GM23338 (cell line): ENCODE measurements around the gene SMYD3. TPM values are rescaled to one million over a fixed set of nuclear protein-coding genes. Genes with fewer than 3 reads are reported as not detected.
A peak's percentile ranks its signal among the peaks of the same experiment; 100 is the strongest.

Experiments
- ATAC-seq: fragments of 200-7000 bp; cut with Tn5 transposase; 3 replicates; pipeline ENCODE4 v1.9.1; 2020
- DNase-seq: peaks from one replicate; pipeline ENCODE4 v3.0.0-alpha.2; 2015; ENCODE audit warnings: low spot score
- H2AFZ ChIP-seq: fragments of 200-600 bp; sonication (generic); 2 replicates; pipeline ENCODE4 v1.8.0; 2016; ENCODE audit warnings: antibody characterized with exemption, mild to moderate bottlenecking, moderate library complexity
- H3F3A ChIP-seq: fragments of 200-600 bp; sonication (generic); replicated peaks from 2 replicates; pipeline ENCODE4 v1.8.0; 2017; ENCODE audit warnings: antibody characterized with exemption, mixed run types, low read depth
- H3K27ac ChIP-seq: fragments of 200-600 bp; sonication (generic); 2 replicates; pipeline ENCODE4 v1.6.1; 2016; ENCODE audit warnings: low read depth
- H3K27me3 ChIP-seq: fragments of 200-600 bp; sonication (generic); 2 replicates; pipeline ENCODE4 v1.8.0; 2016; ENCODE audit warnings: mild to moderate bottlenecking, mixed run types, moderate library complexity; ENCODE audit not compliant: insufficient read depth
- H3K36me3 ChIP-seq: fragments of 200-600 bp; sonication (generic); 2 replicates; pipeline ENCODE4 v1.8.0; 2016; ENCODE audit warnings: mild to moderate bottlenecking; ENCODE audit not compliant: insufficient read depth
- H3K4me1 ChIP-seq: fragments of 200-600 bp; sonication (generic); 2 replicates; pipeline ENCODE4 v1.8.0; 2016; ENCODE audit warnings: mild to moderate bottlenecking, moderate library complexity; ENCODE audit not compliant: insufficient read depth
- H3K4me2 ChIP-seq: fragments of 200-600 bp; sonication (generic); 2 replicates; pipeline ENCODE4 v1.7.1; 2017; ENCODE audit warnings: mixed run types
- H3K4me3 ChIP-seq: fragments of 200-600 bp; sonication (generic); 2 replicates; pipeline ENCODE4 v1.6.1; 2016; ENCODE audit warnings: mixed run types
- H3K79me2 ChIP-seq: fragments of 200-600 bp; sonication (generic); replicated peaks from 2 replicates; pipeline ENCODE4 v1.8.0; 2017; ENCODE audit warnings: mild to moderate bottlenecking; ENCODE audit not compliant: insufficient read depth
- H3K9me2 ChIP-seq: fragments of 200-600 bp; sonication (generic); 2 replicates; pipeline ENCODE4 v1.8.0; 2017; ENCODE audit not compliant: insufficient read depth
- H4K20me1 ChIP-seq: fragments of 200-600 bp; sonication (generic); replicated peaks from 2 replicates; pipeline ENCODE4 v1.8.0; 2017; ENCODE audit warnings: mild to moderate bottlenecking; ENCODE audit not compliant: insufficient read depth
- H3K27ac Mint-ChIP-seq: 2 replicates; pipeline ENCODE4 v1.8.0; 2020; ENCODE audit warnings: inconsistent platforms, mild to moderate bottlenecking, moderate library complexity, mixed read lengths
- H3K27me3 Mint-ChIP-seq: 3 replicates; pipeline ENCODE4 v1.8.0; 2022; ENCODE audit warnings: low read depth, mild to moderate bottlenecking, moderate library complexity, mixed read lengths, inconsistent platforms; ENCODE audit not compliant: insufficient read depth, poor library complexity
- H3K36me3 Mint-ChIP-seq: 3 replicates; pipeline ENCODE4 v1.8.0; 2021; ENCODE audit warnings: low read depth, mild to moderate bottlenecking, inconsistent platforms, moderate library complexity, mixed read lengths
- H3K4me1 Mint-ChIP-seq: 3 replicates; pipeline ENCODE4 v1.8.0; 2020; ENCODE audit warnings: mild to moderate bottlenecking, inconsistent platforms, mixed read lengths
- H3K4me3 Mint-ChIP-seq: 3 replicates; pipeline ENCODE4 v1.8.0; 2021; ENCODE audit warnings: moderate library complexity, mild to moderate bottlenecking, inconsistent platforms, mixed read lengths
- H3K9me3 Mint-ChIP-seq: 3 replicates; pipeline ENCODE4 v1.8.0; 2020; ENCODE audit warnings: moderate library complexity, mild to moderate bottlenecking, inconsistent platforms, mixed read lengths
- EZH2 ChIP-seq: fragments of 200-600 bp; sonication (generic); IDR thresholded peaks from one replicate; pipeline ENCODE4 v1.8.0; 2017; ENCODE audit warnings: antibody characterized with exemption, mild to moderate bottlenecking, low read depth; ENCODE audit not compliant: unreplicated experiment
- POLR2AphosphoS5 ChIP-seq: IDR thresholded peaks from 2 replicates; pipeline ENCODE4 v1.6.1; 2016; ENCODE audit warnings: antibody characterized with exemption, low read depth
- polyA plus RNA-seq: library from polyadenylated mRNA; unstranded; fragments of >200 nt; fragmentation: Nextera tagmentation; extraction: Ambion mirVana; gene quantifications from 2 replicates; pipeline ENCODE4 v1.2.1, GENCODE V29; 2016
- total RNA-seq: library from RNA; depleted of rRNA; stranded (reverse); fragments of >200 nt; shearing (Covaris generic); gene quantifications from 2 replicates; pipeline ENCODE4 v1.2.3, GENCODE V29; 2014
- TF ChIP-seq, protein P1 (sequence below): IDR thresholded peaks from one replicate; pipeline ENCODE4 v1.6.1; 2018; ENCODE audit warnings: antibody characterized with exemption; ENCODE audit not compliant: unreplicated experiment
- TF ChIP-seq, protein P2 (sequence below), 2 experiments: fragments of 200-600 bp in 1 of 2; sonication (generic) in 1 of 2; conservative IDR thresholded peaks; 2 replicates each; pipeline versions ENCODE4 v1.5.1 to v1.6.1; 2016 to 2017; ENCODE audit warnings: antibody characterized with exemption in 2 of 2, low read depth in 2 of 2, mild to moderate bottlenecking in 2 of 2, moderate library complexity in 1 of 2

Gene SMYD3
- total and polyA plus RNA-seq, 2 experiments from 2014 or later: 31.8 to 34.4 TPM

DNA sequence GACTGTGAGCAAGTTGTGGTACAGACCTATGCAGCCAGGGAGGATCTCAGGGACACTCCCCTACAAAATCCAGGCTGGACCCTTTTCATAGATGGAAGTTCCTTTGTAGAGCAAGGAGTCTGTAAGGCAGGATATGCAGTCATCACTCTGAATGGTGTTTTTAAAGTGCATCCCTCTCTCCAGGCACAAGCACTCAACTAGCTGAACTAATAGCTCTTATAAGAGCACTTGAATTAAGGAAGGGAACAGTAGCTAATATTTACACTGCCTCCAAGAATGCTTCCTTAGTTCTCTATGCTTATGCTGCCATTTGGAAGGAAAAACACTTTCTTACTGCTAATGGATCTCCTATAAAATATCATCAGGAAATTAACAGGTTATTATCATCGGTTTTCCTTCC lies 27.0 kb upstream of the SMYD3 start (continued):
- TF ChIP-seq, protein P1, sequence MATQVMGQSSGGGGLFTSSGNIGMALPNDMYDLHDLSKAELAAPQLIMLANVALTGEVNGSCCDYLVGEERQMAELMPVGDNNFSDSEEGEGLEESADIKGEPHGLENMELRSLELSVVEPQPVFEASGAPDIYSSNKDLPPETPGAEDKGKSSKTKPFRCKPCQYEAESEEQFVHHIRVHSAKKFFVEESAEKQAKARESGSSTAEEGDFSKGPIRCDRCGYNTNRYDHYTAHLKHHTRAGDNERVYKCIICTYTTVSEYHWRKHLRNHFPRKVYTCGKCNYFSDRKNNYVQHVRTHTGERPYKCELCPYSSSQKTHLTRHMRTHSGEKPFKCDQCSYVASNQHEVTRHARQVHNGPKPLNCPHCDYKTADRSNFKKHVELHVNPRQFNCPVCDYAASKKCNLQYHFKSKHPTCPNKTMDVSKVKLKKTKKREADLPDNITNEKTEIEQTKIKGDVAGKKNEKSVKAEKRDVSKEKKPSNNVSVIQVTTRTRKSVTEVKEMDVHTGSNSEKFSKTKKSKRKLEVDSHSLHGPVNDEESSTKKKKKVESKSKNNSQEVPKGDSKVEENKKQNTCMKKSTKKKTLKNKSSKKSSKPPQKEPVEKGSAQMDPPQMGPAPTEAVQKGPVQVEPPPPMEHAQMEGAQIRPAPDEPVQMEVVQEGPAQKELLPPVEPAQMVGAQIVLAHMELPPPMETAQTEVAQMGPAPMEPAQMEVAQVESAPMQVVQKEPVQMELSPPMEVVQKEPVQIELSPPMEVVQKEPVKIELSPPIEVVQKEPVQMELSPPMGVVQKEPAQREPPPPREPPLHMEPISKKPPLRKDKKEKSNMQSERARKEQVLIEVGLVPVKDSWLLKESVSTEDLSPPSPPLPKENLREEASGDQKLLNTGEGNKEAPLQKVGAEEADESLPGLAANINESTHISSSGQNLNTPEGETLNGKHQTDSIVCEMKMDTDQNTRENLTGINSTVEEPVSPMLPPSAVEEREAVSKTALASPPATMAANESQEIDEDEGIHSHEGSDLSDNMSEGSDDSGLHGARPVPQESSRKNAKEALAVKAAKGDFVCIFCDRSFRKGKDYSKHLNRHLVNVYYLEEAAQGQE: no peak
- no peak for TF ChIP-seq EZH2

DNA sequence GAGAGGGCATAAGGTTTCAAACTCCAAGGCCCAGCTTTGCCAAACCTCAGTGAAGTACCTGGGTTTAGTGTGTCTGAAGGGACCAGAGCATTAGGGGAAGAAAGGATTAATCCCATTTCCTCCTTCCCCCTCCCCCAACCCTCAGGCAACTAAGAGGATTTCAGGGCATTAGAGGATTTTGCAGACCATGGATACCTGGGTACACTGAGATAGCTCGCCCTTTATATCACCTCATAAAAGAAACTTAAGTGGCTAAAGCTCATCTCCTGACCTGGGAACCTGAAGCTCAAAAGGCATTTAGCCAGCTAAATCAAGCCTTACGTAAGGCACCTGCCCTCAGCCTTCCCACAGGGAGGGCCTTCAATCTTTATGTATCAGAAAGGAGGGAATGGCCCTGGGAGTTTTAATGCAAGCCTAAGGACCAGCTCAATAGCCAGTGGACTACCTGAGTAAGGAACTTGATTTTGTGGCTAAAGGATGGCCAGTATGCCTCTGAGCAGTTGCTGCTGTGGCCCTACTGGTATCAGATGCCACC lies 26.4 kb upstream of the SMYD3 start:
- H4K20me1 ChIP-seq: no peaks in the 10 kb centered on the region
- H3K27ac Mint-ChIP-seq: no peak overlapping the region
- H3K27me3 ChIP-seq: no peaks in the 10 kb centered on the region
- peaks cover 11% of the 10 kb centered on the region; the same call in 2 of the 3 replicates for H3K36me3 Mint-ChIP-seq
- H3K36me3 ChIP-seq: no peaks in the 10 kb centered on the region
- H3K4me1 Mint-ChIP-seq: peaks cover 3% of the 10 kb centered on the region; the same call in 2 of the 3 replicates
- TF ChIP-seq, protein P1: no peak
- ATAC-seq: no peak
- no peaks in the 10 kb centered on the region for H3K9me2 ChIP-seq
- H3K4me2 ChIP-seq: no peak overlapping the region
- H3K4me3 ChIP-seq: no peak overlapping the region
- 0 out of 2 replicates have a peak, but pooled peaks cover 7% of the 10 kb centered on the region for H3K4me1 ChIP-seq
- no peaks in the 10 kb centered on the region for H3K27me3 Mint-ChIP-seq
- H3K79me2 ChIP-seq: no peaks in the 10 kb centered on the region
- no peaks in the 10 kb centered on the region for H3F3A ChIP-seq
- H3K27ac ChIP-seq: no peak overlapping the region
- no peak overlapping the region for H3K4me3 Mint-ChIP-seq
- no peak for DNase-seq
- no peak overlapping the region for H2AFZ ChIP-seq
- peaks cover 37% of the 10 kb centered on the region for H3K9me3 Mint-ChIP-seq

DNA sequence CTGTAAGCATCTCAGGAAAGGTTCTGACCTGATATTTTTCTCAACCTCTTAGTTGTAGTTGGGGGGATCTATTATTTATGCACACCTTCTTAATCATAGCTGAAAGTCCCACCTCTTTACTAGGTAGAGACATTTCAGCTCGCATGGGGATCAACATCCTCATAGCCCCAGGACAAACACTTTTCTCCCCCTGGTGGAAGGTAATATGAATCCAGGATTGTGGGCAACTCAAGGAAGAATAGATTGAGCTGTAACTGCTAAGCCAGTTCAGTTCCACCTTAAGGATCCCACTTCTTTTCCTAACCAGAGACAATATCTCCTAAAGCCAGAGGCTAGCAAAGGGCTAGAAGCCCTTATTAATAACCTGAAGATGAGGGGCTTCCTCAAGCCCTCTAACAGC lies 25.4 kb upstream of the SMYD3 start:
- Mint-ChIP-seq H3K4me1 (no peaks in the 10 kb centered on the region), H3K27me3 (no peaks in the 10 kb centered on the region), H3K36me3 (peaks cover 11% of the 10 kb centered on the region; the same call in 2 of the 3 replicates), H3K27ac (no peak overlapping the region), H3K4me3 (no peak overlapping the region), H3K9me3 (peaks cover 42% of the 10 kb centered on the region)
- no peaks in the 10 kb centered on the region for H3K36me3 ChIP-seq
- DNase-seq (no peak), ATAC-seq (no peak)
- H4K20me1 ChIP-seq: no peaks in the 10 kb centered on the region
- no peak overlapping the region for H2AFZ ChIP-seq
- H3K4me2 ChIP-seq: no peak overlapping the region
- H3K27ac ChIP-seq: no peak overlapping the region
- no peak overlapping the region for H3K4me3 ChIP-seq
- no peaks in the 10 kb centered on the region for H3K9me2 ChIP-seq
- H3F3A ChIP-seq: no peaks in the 10 kb centered on the region
- TF ChIP-seq, protein P2, sequence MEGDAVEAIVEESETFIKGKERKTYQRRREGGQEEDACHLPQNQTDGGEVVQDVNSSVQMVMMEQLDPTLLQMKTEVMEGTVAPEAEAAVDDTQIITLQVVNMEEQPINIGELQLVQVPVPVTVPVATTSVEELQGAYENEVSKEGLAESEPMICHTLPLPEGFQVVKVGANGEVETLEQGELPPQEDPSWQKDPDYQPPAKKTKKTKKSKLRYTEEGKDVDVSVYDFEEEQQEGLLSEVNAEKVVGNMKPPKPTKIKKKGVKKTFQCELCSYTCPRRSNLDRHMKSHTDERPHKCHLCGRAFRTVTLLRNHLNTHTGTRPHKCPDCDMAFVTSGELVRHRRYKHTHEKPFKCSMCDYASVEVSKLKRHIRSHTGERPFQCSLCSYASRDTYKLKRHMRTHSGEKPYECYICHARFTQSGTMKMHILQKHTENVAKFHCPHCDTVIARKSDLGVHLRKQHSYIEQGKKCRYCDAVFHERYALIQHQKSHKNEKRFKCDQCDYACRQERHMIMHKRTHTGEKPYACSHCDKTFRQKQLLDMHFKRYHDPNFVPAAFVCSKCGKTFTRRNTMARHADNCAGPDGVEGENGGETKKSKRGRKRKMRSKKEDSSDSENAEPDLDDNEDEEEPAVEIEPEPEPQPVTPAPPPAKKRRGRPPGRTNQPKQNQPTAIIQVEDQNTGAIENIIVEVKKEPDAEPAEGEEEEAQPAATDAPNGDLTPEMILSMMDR (conservative IDR thresholded peaks at IDR 0.05; ENCODE audit: low read depth in 2 of 2): 0 out of 4 replicates have a peak, but pooled peaks of 1 of the 2 experiments have one; percentile 1
- no peak for TF ChIP-seq POLR2AphosphoS5
- H3K27me3 ChIP-seq: no peaks in the 10 kb centered on the region
- no peaks in the 10 kb centered on the region for H3K79me2 ChIP-seq
- 0 out of 2 replicates have a peak, but pooled peaks cover under 1% of the 10 kb centered on the region for H3K4me1 ChIP-seq
